Measurements from ENCODE around the gene NKAIN4. TPM values are rescaled to one million over a fixed set of nuclear protein-coding genes. Genes with fewer than 3 reads are reported as not detected.

Gene NKAIN4
- total and polyA plus RNA-seq, 12 donors, result 0.04 TPM; not detected in 11

DNA sequence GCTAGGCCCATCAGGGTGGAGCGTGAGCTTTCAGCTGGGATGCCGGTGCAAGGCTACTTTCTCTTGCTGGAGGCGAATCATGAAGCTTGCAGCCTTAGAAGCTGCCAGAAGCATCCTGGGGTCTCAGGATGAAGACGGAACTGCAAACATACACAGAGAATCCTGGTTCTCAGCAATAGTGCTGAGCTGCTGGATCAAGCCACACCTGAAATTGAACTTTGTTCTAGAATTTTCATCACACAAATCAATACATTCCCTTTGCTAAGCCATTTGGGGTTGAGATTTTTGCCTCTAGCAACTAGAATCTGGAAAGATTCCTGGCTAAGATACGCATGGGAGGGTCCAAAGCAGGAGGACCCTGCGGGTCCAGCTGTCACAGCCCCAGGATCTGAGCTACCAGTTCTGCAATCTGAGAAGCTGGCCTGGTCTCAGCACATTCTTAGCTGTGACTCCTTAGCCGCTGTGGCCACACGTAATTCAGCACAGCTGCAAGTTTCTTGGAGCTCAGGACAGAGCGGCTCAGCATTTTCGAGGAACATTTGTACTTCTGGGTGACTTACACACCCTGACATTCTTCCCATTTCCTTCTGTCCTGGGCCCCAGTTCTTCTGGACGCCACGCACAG lies 11.7 kb upstream of the NKAIN4 start:
- no peaks in the 10 kb centered on the region for H3K9me3 ChIP-seq
- H3K27ac ChIP-seq, result no peak overlapping the region
- ATAC-seq (no peak), DNase-seq (no peak)
- H3K27me3 ChIP-seq, result peaks cover 4 to 65% (median 56%) of the 10 kb centered on the region in 7 donors
- no peaks in the 10 kb centered on the region for H3K4me1 ChIP-seq
- no peaks in the 10 kb centered on the region for H3K36me3 ChIP-seq
- no peak overlapping the region for H3K4me3 ChIP-seq
- intact Hi-C loops (cut with DNase I), result no loop called here
- TF ChIP-seq CTCF (IDR thresholded peaks at IDR 0.05), result no peak
- WGBS, 2 donors, result 70 to 76% methylated on average over 12 of the region's 12 CpGs

GRCh38 chr20:63264519-63264918 lies 10.3 kb upstream of the NKAIN4 start:
- H3K36me3 ChIP-seq, result no peaks in the 10 kb centered on the region
- H3K4me3 ChIP-seq, result no peak overlapping the region
- TF ChIP-seq CTCF (IDR thresholded peaks at IDR 0.05), result no peak
- H3K4me1 ChIP-seq, result no peaks in the 10 kb centered on the region
- no peak for DNase-seq
- 47 to 50% methylated on average over 14 of the region's 14 CpGs for WGBS, 2 donors
- no peaks in the 10 kb centered on the region for H3K9me3 ChIP-seq
- intact Hi-C loops (cut with DNase I), result no loop called here
- ATAC-seq, result no peak
- peaks cover 8 to 80% (median 70%) of the 10 kb centered on the region in 7 donors for H3K27me3 ChIP-seq
- no peak overlapping the region for H3K27ac ChIP-seq

- Histone ChIP-seq H3K27me3 (peaks cover 8 to 84% (median 71%) of the 10 kb centered on the region in 7 donors), H3K4me1 (no peaks in the 10 kb centered on the region), H3K4me3 (no peak overlapping the region), H3K27ac (no peak overlapping the region), H3K9me3 (no peaks in the 10 kb centered on the region), H3K36me3 (no peaks in the 10 kb centered on the region)
- no peak for ATAC-seq
- intact Hi-C loops (cut with DNase I), result no loop called here
- TF ChIP-seq CTCF (IDR thresholded peaks at IDR 0.05), result no peak
- DNase-seq, result no peak
- WGBS, 2 donors, result 77 to 84% methylated on average over 10 of the region's 10 CpGs
Measured at GRCh38 chr20:63264000-63264399, 9.7 kb upstream of the NKAIN4 start.

GRCh38 chr20:63262836-63263235 lies 8.6 kb upstream of the NKAIN4 start:
- WGBS, 2 donors, result 82 to 86% methylated on average over 9 of the region's 9 CpGs
- peaks cover 8 to 95% (median 82%) of the 10 kb centered on the region in 7 donors for H3K27me3 ChIP-seq

More at GRCh38 chr20:63262836-63263235, 8.6 kb upstream of the NKAIN4 start:
- no peaks in the 10 kb centered on the region for H3K4me1 ChIP-seq
- ATAC-seq, result no peak
- H3K4me3 ChIP-seq, result no peak overlapping the region
- no peaks in the 10 kb centered on the region for H3K9me3 ChIP-seq
- TF ChIP-seq CTCF (IDR thresholded peaks at IDR 0.05), result no peak
- no peak overlapping the region for H3K27ac ChIP-seq
- no peak for DNase-seq
- H3K36me3 ChIP-seq, result no peaks in the 10 kb centered on the region
- intact Hi-C loops (cut with DNase I), result no loop called here

Data from heart right ventricle (tissue), 16 donors.